Stimulated activated CD4-positive, alpha-beta T cell treated with anti-CD3 and anti-CD28 coated beads, Interleukin-12 subunit alpha, Interleukin-12 subunit beta, amount 100 ng/mL, for 24 hours (primary cell): ENCODE data around the gene MBOAT1.
"Not testable (repeated sequence)": the region's sequence is repeated elsewhere in the genome, so short reads cannot be mapped to it uniquely, and the experiment has no call there.

ENCODE experiments used
- DNase-seq, 2 experiments: peaks; one replicate each; pipeline ENCODE4 v3.0.0-alpha.2; 2020; ENCODE audit warnings: low read depth in 2 of 2

MBOAT1 gene

GRCh38 chr6:20172842-20173456 is 39.3 kb downstream of the MBOAT1 start:
- no peak for DNase-seq

- no peak for DNase-seq
Observed at GRCh38 chr6:20170455-20171148, 41.7 kb downstream of the MBOAT1 start.

- no peak for DNase-seq
Observed at GRCh38 chr6:20169786-20170185, 42.5 kb downstream of the MBOAT1 start.

GRCh38 chr6:20169119-20169557 is 43.1 kb downstream of the MBOAT1 start:
- no peak for DNase-seq

GRCh38 chr6:20168690-20169089 is 43.6 kb downstream of the MBOAT1 start:
- DNase-seq, result no peak

- DNase-seq, result no peak
Observed at GRCh38 chr6:20167601-20168000, 44.7 kb downstream of the MBOAT1 start.

GRCh38 chr6:20166210-20166609 is 46.1 kb downstream of the MBOAT1 start:
- no peak for DNase-seq

GRCh38 chr6:20162515-20162914 is 49.8 kb downstream of the MBOAT1 start:
- DNase-seq, result no peak

- DNase-seq, result no peak
Observed at GRCh38 chr6:20160541-20161283, 51.6 kb downstream of the MBOAT1 start.

GRCh38 chr6:20159781-20160540 is 52.3 kb downstream of the MBOAT1 start:
- DNase-seq, result no peak

- DNase-seq, result no peak
Observed at GRCh38 chr6:20159098-20159497, 53.2 kb downstream of the MBOAT1 start.

- no peak for DNase-seq
Observed at GRCh38 chr6:20158676-20159075, 53.6 kb downstream of the MBOAT1 start.

- DNase-seq, result no peak
Observed at GRCh38 chr6:20156824-20157223, 55.4 kb downstream of the MBOAT1 start.

GRCh38 chr6:20154753-20155152 is 57.5 kb downstream of the MBOAT1 start:
- DNase-seq, result no peak

- no peak for DNase-seq
Observed at GRCh38 chr6:20153194-20153593, 59.1 kb downstream of the MBOAT1 start.

GRCh38 chr6:20148433-20148832 is 63.8 kb downstream of the MBOAT1 start:
- DNase-seq, result no peak

GRCh38 chr6:20147469-20147868 is 64.8 kb downstream of the MBOAT1 start:
- no peak for DNase-seq

- DNase-seq, result not testable (repeated sequence)
Observed at GRCh38 chr6:20146831-20147230, 65.4 kb downstream of the MBOAT1 start.

- DNase-seq, result no peak
Observed at GRCh38 chr6:20146291-20146690, 66.0 kb downstream of the MBOAT1 start.

- no peak for DNase-seq
Observed at GRCh38 chr6:20142866-20143265, 69.4 kb downstream of the MBOAT1 start.

- no peak for DNase-seq
Observed at GRCh38 chr6:20141931-20142330, 70.3 kb downstream of the MBOAT1 start.
